GM12801 (cell line): ENCODE results near the gene OTOG.

ENCODE experiments used
- TF ChIP-seq, protein P1 (sequence below): IDR thresholded peaks from one replicate; pipeline ENCODE4 v1.5.1; 2011; ENCODE audit warnings: control low read depth; ENCODE audit not compliant: insufficient read length; ENCODE audit errors: extremely low read depth

OTOG gene

DNA sequence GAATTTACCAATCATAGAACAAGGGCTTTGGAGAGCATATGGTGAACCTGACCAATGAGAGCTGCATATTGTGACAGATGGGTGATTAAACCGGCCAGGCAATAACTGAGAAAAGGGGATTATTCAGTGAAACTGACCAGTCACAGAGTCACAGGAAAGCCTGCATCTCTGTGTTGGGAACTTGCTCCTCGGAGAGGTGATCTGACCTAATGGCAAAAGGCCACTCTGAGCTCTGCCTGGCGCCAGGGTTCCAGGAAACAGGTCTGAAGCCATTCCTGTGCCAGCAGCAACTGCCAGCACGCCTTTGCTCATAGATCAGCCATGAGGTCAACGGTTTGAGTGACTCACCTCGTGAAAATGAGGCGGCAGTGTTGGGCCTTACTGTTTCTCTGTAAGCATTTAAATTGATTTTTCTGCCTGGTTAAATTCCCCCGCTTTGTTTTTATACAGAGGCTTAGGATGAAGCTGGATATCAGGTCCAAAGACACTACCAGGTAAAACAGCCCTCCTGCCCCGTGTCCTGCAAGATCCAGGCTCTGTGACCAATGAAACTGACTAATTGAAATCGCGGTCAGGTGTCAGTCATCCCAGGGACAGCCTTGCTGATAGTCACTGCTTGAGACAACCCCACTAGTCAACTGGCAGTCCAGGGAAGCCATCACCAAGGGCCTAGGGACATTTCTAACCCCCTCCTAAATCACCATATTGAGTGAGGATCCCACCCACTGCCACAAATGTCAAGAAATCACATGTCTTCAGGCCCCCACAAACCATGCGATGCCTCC is 136.5 kb downstream of the OTOG start:
- TF ChIP-seq, protein P1, sequence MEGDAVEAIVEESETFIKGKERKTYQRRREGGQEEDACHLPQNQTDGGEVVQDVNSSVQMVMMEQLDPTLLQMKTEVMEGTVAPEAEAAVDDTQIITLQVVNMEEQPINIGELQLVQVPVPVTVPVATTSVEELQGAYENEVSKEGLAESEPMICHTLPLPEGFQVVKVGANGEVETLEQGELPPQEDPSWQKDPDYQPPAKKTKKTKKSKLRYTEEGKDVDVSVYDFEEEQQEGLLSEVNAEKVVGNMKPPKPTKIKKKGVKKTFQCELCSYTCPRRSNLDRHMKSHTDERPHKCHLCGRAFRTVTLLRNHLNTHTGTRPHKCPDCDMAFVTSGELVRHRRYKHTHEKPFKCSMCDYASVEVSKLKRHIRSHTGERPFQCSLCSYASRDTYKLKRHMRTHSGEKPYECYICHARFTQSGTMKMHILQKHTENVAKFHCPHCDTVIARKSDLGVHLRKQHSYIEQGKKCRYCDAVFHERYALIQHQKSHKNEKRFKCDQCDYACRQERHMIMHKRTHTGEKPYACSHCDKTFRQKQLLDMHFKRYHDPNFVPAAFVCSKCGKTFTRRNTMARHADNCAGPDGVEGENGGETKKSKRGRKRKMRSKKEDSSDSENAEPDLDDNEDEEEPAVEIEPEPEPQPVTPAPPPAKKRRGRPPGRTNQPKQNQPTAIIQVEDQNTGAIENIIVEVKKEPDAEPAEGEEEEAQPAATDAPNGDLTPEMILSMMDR: no peak

DNA sequence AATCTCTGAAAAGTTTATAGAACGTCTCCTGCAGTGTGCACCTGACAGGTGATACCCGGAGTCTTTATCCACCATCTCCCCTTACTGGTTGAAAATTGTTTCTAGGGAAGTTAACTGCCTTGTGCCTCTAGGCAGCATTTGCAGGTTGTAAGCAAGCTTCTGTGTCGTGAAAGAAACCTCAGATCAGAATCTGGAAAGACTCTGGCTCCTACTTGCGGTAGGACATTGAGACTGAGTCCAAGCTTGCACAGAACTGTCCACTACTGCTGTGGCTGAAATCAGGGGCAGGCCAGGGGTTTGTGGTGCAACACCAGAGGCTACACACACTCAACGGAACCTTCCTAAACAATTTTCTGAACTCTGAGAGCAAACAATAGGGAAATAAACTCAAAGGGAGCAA is 137.5 kb downstream of the OTOG start:
- TF ChIP-seq, protein P1: no peak

DNA sequence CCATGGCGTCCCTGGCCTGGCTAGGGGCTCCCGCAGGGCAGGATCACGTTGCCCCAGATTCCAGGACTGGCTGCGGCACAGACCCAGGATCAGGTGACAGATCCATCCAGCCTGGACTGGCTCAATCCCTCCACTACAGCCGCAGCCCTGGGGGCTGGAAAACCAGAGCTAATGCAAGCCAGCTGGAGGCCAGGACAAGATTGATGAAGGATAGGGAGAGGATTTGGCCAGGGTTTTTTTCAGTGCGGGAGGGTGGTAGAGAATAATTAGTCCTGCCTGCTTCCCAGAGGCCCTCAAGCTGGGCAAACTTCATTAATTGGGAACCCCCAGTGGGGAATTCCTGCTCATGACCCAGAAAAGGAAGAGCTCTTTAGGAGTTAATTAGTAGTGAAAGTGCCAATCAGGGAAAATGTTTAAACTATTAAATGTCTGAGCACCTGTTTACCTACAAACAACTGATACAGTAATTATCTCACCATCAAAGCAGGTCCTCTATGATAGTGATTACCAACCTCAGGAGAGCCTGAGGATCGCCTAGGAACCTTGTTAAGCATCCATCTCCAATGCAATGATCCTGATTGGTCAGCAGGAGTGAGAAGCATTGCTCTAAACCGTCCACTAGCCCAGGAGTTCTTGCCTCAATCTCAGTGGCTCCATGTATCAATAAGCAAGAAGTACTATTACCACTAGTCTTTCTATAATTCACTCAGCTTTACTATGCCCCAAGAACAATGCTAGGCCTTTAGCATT is 139.3 kb downstream of the OTOG start:
- TF ChIP-seq, protein P1: no peak

DNA sequence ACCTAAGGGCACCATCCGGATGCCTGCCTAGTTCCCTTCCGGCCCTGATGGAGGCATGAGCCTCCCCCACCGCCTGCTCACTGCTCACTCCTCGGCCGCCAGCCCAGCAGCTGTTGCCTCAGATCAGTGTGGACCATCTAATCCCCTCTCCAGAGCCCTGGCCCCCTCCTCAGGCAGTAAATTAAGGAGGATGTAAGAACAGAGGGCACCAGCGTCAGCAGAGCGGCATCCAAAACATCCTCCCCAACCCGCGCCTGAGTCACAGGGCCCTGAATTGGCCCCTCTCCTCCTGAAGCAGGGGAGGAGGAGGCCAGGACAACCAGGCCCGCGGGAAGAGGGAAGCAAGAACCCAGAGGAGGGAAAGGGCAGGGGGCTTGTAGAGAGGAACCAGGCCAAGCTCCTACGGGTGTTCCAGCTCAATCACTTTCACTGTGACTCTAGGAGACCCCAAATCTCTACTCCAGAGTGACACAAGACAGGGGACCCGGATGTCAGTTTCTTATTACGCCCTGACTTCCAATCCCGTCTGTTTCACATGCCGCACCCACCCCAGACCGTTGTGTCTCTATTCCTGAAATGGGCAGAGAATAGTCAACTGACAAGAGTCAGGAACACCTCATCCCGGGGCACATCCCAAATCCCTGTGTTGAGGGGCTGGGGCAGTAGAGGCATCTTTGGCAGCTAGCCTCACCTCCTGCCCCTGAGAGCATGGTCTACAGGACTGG is 141.0 kb downstream of the OTOG start:
- TF ChIP-seq, protein P1: no peak

DNA sequence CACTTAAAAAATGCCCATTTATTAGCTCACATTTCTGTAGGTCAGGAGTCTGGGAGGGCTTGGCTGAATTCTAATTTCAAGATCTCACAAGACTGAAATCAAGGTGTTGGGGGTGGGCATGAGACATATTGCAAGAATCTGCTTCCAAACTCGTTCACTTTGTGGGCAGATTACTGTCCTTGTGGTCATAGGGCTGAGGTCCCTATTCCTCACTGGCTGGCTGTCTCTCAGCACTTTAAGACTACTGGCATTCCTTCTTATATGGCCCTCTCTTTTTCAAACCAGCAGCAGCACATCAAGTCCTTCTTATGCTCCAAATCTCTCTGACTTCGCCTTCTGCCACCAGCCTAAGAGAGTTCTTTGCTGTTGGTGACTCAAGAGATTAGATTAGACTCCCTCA is 144.5 kb downstream of the OTOG start:
- TF ChIP-seq, protein P1: no peak

DNA sequence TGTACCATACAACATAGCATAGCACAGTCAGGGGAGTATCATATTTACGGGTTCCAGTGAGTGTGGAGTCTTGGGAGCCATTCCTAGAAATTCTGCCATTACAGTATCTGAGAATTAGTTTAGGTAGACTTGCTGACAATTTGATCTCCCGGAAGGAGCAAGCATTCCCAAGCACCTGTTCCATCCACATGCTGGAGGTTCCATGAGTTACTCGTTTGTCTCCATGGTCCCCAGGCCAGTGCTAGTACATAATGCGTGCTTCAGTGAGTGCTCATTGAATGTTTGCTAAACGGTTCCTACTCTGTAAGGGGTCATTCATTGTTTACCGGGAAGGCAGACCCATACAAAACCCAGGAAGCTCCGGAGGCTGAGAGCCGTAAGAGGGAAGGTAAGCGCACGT is 144.9 kb downstream of the OTOG start:
- TF ChIP-seq, protein P1: no peak

DNA sequence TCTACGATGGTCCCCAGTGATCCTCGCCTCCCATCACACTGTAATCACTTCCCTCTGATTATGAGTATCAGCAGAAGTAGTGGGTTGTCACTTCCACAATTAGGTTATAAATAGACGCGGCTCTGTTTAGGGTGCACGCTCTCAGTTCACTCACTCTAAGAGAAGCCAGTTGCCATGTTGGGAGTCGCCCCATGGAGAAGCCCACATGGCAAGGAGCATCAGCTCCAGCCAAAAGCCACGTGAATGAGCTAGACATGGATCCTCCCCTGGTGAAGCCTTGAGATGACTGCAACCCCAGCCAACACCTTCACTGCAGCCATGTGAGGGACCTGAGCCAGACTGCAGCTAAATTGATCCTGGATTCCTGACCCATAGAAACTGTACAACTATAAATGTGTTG is 145.9 kb downstream of the OTOG start:
- TF ChIP-seq, protein P1: no peak
